Osteoblast (primary cell): ENCODE data around the gene ZFPM1. TPM values are rescaled to one million over a fixed set of nuclear protein-coding genes. Genes with fewer than 3 reads are reported as not detected.

Experiments used
- DNase-seq: peaks from one replicate; pipeline ENCODE4 v3.0.0; 2011; ENCODE audit warnings: low spot score, mixed read lengths; ENCODE audit not compliant: insufficient read length; ENCODE audit errors: missing footprints
- H2AFZ ChIP-seq: 2 replicates; pipeline ENCODE4 v1.6.0; 2011; ENCODE audit warnings: mild to moderate bottlenecking, low read length
- H3K27ac ChIP-seq: 2 replicates; pipeline ENCODE4 v1.5.1; 2011; ENCODE audit warnings: mild to moderate bottlenecking, low read depth, low read length, moderate library complexity
- H3K27me3 ChIP-seq: 2 replicates; pipeline ENCODE4 v1.6.0; 2012; ENCODE audit warnings: mild to moderate bottlenecking, control low read depth, inconsistent platforms, low read length, moderate library complexity; ENCODE audit not compliant: insufficient read depth
- H3K36me3 ChIP-seq: 2 replicates; pipeline ENCODE4 v1.5.1; 2011; ENCODE audit warnings: mild to moderate bottlenecking, low read length, control low read depth, moderate library complexity; ENCODE audit not compliant: insufficient read depth
- H3K4me1 ChIP-seq: 2 replicates; pipeline ENCODE4 v1.5.1; 2011; ENCODE audit warnings: mild to moderate bottlenecking, low read length, control low read depth, moderate library complexity; ENCODE audit not compliant: insufficient read depth
- H3K4me2 ChIP-seq: 2 replicates; pipeline ENCODE4 v1.6.0; 2011; ENCODE audit warnings: mild to moderate bottlenecking, low read length; ENCODE audit not compliant: insufficient read depth
- H3K4me3 ChIP-seq: fragments of 200-600 bp; sonication (generic); 3 replicates; pipeline ENCODE4 v1.5.1; 2012; ENCODE audit warnings: mild to moderate bottlenecking, low read length, inconsistent platforms; ENCODE audit not compliant: insufficient read depth
- H3K79me2 ChIP-seq: 2 replicates; pipeline ENCODE4 v1.6.0; 2012; ENCODE audit warnings: mild to moderate bottlenecking, low read length, control low read depth, inconsistent platforms; ENCODE audit not compliant: insufficient read depth
- H3K9me3 ChIP-seq: 2 replicates; pipeline ENCODE4 v1.5.1; 2011; ENCODE audit warnings: low read depth, low read length, control low read depth
- H4K20me1 ChIP-seq: 2 replicates; pipeline ENCODE4 v1.6.0; 2012; ENCODE audit warnings: mild to moderate bottlenecking, low read length, control low read depth; ENCODE audit not compliant: insufficient read depth
- CTCF ChIP-seq: IDR thresholded peaks from 2 replicates; pipeline ENCODE4 v1.5.1; 2011; ENCODE audit warnings: mild to moderate bottlenecking, low read depth, low read length, moderate library complexity; ENCODE audit errors: extremely low read depth
- total RNA-seq: library from RNA; depleted of rRNA; stranded (reverse); fragments of >200 nt; gene quantifications from 2 replicates; pipeline ENCODE4 v1.2.3, GENCODE V29; 2012

Gene ZFPM1
- total RNA-seq, 1 donor = 2.2 TPM

GRCh38 chr16:88480829-88481228 is 27.7 kb downstream of the ZFPM1 start:
- Histone ChIP-seq H3K9me3 (no peaks in the 10 kb centered on the region), H3K79me2 (no peaks in the 10 kb centered on the region), H3K27me3 (no peaks in the 10 kb centered on the region), H3K4me2 (no peak overlapping the region), H4K20me1 (peaks cover 8% of the 10 kb centered on the region), H3K4me3 (no peak overlapping the region), H2AFZ (no peak overlapping the region), H3K27ac (no peak overlapping the region), H3K36me3 (no peaks in the 10 kb centered on the region), H3K4me1 (no peaks in the 10 kb centered on the region)
- DNase-seq = no peak
- no peak for TF ChIP-seq CTCF

- Histone ChIP-seq H3K4me2 (no peak overlapping the region), H3K79me2 (no peaks in the 10 kb centered on the region), H3K9me3 (no peaks in the 10 kb centered on the region), H3K27me3 (no peaks in the 10 kb centered on the region), H3K36me3 (no peaks in the 10 kb centered on the region), H2AFZ (no peak overlapping the region), H3K4me3 (no peak overlapping the region), H3K27ac (no peak overlapping the region), H4K20me1 (peaks cover 14% of the 10 kb centered on the region), H3K4me1 (no peaks in the 10 kb centered on the region)
- TF ChIP-seq CTCF = no peak
- DNase-seq = no peak
Measured at GRCh38 chr16:88481851-88482250, 28.8 kb downstream of the ZFPM1 start.

GRCh38 chr16:88482630-88483391 is 29.7 kb downstream of the ZFPM1 start:
- Histone ChIP-seq H4K20me1 (peaks cover 10% of the 10 kb centered on the region), H2AFZ (no peak overlapping the region), H3K4me2 (no peak overlapping the region), H3K4me3 (no peak overlapping the region), H3K79me2 (no peaks in the 10 kb centered on the region), H3K9me3 (no peaks in the 10 kb centered on the region), H3K36me3 (no peaks in the 10 kb centered on the region), H3K27ac (no peak overlapping the region), H3K4me1 (no peaks in the 10 kb centered on the region), H3K27me3 (no peaks in the 10 kb centered on the region)
- DNase-seq = no peak
- no peak for TF ChIP-seq CTCF

GRCh38 chr16:88483392-88483641 is 30.2 kb downstream of the ZFPM1 start:
- H3K27me3 ChIP-seq = no peaks in the 10 kb centered on the region

More at GRCh38 chr16:88483392-88483641, 30.2 kb downstream of the ZFPM1 start:
- no peaks in the 10 kb centered on the region for H3K36me3 ChIP-seq
- H3K27ac ChIP-seq = no peak overlapping the region
- no peaks in the 10 kb centered on the region for H3K4me1 ChIP-seq
- no peak overlapping the region for H3K4me2 ChIP-seq
- TF ChIP-seq CTCF = no peak
- no peak overlapping the region for H3K4me3 ChIP-seq
- H3K9me3 ChIP-seq = no peaks in the 10 kb centered on the region
- peaks cover 10% of the 10 kb centered on the region for H4K20me1 ChIP-seq
- DNase-seq = no peak
- H3K79me2 ChIP-seq = no peaks in the 10 kb centered on the region
- no peak overlapping the region for H2AFZ ChIP-seq
